ENCODE results near the gene CAPN10. TPM values are rescaled to one million over a fixed set of nuclear protein-coding genes. Genes with fewer than 3 reads are reported as not detected.
"Not testable (repeated sequence)": the region's sequence is repeated elsewhere in the genome, so short reads cannot be mapped to it uniquely, and the experiment has no call there.

Gene CAPN10
- total and polyA plus RNA-seq, 4 donors, result 12.6 to 66.9 (median 29.6) TPM

DNA sequence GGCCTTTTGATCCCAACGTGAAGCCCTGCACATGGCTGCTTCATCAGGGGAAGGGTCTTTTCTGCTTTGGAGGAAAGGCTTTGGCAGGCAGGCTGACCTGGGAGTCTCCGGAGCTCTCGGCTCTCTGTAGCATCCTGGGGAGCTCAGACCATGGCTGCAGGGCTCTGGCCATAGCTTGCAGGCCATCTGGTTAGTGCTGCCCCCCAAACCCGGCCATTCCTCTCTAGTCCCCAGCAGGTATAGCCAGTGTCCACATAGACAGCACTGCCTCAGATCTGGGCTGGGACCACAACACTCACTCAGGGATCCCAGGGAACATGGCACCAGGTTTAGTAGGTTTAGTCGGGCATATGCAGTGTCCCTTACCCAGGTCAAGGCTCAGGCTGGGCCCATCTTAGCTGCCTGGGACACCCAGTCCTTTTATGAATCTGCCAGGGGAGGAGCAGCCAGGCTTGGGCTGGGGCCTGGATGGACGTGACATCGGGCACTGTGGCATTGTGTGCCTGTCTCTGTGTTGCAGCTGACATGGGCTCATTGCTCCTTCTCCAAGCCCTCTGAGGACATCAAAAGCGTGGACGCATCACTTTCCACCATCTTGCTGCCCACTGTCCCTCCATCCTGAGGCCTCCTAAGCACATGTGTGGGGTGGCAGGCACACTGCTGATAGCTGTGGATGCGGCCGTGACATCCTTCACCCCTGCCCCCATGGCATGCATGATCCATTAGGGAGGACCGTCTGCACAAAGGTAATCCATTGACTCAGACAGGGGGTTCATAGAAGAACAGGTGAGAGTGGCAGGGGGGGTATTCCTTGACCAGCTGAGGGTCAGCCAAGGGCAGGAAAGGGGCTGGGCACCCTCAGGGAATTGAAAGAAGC is 19.6 kb downstream of the CAPN10 start:
- ATAC-seq (ENCODE audit: low FRiP score) (no peak), DNase-seq (peak; percentile 36 to 47)
- intact Hi-C loops (cut with DNase I), result no loop called here
- Histone ChIP-seq H3K4me3 (ENCODE audit: low read length in 2 of 2) (no peak overlapping the region), H3K36me3 (ENCODE audit: control insufficient read depth in 1 of 2, insufficient read depth in 2 of 2, low read length in 1 of 2) (no peaks in the 10 kb centered on the region), H3K4me1 (ENCODE audit: control insufficient read depth in 1 of 2, insufficient read depth in 2 of 2, low read length in 2 of 2) (no peaks in the 10 kb centered on the region), H3K9me3 (ENCODE audit: control insufficient read depth, low read length) (no peaks in the 10 kb centered on the region), H3K27ac (ENCODE audit: low read depth in 1 of 2, low read length in 2 of 2) (no peak overlapping the region), H3K27me3 (ENCODE audit: control insufficient read depth in 1 of 2, insufficient read depth in 2 of 2, low read length in 1 of 2) (no peaks in the 10 kb centered on the region)
- WGBS, 2 donors, result 80 to 86% methylated on average over 12 of the region's 12 CpGs

DNA sequence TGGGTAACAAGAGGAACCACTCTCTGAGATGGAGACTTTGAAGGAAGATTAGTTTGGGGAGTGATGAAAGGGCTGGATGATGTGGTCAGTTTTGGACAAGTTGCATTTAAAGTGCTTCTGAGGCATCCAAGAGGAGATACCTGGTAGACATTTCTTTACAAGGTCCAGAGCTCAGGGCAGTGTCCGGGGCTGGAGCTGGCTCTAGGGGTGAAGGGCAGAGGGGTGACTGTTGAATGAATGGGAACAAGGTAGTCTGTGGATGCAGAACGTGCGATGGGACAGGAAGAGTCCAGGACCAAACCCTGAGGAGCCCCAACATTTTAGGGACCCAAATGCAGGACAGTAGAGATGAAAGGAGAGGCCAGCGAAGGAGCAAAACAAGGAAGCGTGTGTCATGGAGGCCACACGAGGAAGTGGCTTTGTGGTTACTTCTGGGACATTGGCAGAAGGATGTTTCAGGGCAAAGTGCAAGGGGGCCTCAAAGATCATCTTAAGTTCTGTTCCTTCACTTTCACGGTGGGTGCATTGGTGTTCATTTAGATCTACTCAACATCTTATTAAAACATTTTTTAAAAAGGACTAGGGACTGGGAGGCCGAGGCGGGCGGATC is 25.2 kb downstream of the CAPN10 start:
- intact Hi-C loops (cut with DNase I), result no loop called here
- Histone ChIP-seq H3K4me3 (ENCODE audit: low read length in 2 of 2) (no peak overlapping the region), H3K4me1 (ENCODE audit: control insufficient read depth in 1 of 2, insufficient read depth in 2 of 2, low read length in 2 of 2) (no peaks in the 10 kb centered on the region), H3K9me3 (ENCODE audit: control insufficient read depth, low read length) (no peaks in the 10 kb centered on the region), H3K27me3 (ENCODE audit: control insufficient read depth in 1 of 2, insufficient read depth in 2 of 2, low read length in 1 of 2) (no peaks in the 10 kb centered on the region), H3K36me3 (ENCODE audit: control insufficient read depth in 1 of 2, insufficient read depth in 2 of 2, low read length in 1 of 2) (no peaks in the 10 kb centered on the region), H3K27ac (ENCODE audit: low read depth in 1 of 2, low read length in 2 of 2) (no peak overlapping the region)
- peak; percentile 27 to 50 for DNase-seq
- 94 to 99% methylated on average over 10 of the region's 10 CpGs for WGBS, 2 donors
- ATAC-seq (ENCODE audit: low FRiP score), result no peak

DNA sequence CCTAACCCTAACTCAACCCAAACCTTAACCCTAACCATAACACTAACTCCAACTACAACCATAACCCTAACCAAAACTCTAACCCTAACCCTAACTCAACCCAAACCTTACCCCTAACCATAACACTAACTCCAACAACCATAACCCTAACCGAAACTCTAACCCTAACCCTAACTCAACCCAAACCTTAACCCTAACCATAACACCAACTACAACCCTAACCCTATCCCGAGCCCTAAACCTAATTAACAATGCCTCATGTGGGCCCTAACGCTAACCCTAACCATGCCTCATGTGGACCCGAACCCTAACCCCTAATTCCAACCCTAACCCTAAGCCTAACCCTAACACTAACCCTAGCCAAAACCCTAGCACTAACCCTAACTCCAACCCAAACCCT is 27.2 kb downstream of the CAPN10 start:
- no peak overlapping the region for H3K27ac ChIP-seq (ENCODE audit: low read depth in 1 of 2, low read length in 2 of 2)
- no peak for ATAC-seq (ENCODE audit: low FRiP score)
- H3K27me3 ChIP-seq (ENCODE audit: control insufficient read depth in 1 of 2, insufficient read depth in 2 of 2, low read length in 1 of 2), result no peaks in the 10 kb centered on the region
- WGBS, 2 donors, result 97 to 98% methylated on average over 4 of the region's 4 CpGs
- H3K36me3 ChIP-seq (ENCODE audit: control insufficient read depth in 1 of 2, insufficient read depth in 2 of 2, low read length in 1 of 2), result no peaks in the 10 kb centered on the region
- DNase-seq, result no peak
- no peak overlapping the region for H3K4me3 ChIP-seq (ENCODE audit: low read length in 2 of 2)
- intact Hi-C loops (cut with DNase I), result no loop called here
- H3K4me1 ChIP-seq (ENCODE audit: control insufficient read depth in 1 of 2, insufficient read depth in 2 of 2, low read length in 2 of 2), result no peaks in the 10 kb centered on the region
- H3K9me3 ChIP-seq (ENCODE audit: control insufficient read depth, low read length), result no peaks in the 10 kb centered on the region

DNA sequence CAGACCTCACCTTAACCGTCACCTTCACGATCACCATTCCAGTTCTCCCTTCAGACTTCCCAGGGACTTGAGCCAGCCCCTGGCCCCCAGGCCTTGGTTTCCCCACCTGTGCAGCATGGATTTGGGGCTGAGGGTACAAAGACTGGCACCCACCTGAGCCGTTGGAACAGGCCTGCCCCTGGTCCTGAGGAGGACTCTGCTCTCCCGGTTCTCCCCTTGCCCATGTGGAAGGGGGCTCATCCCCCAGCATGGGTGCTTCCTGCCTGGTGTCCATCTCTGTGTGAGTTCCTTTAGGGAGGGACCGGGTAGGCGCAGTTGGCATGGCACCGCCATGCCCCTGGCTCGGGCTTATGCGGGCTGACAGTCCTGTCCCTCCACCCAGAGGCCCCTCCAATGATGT is 27.9 kb downstream of the CAPN10 start:
- H3K9me3 ChIP-seq (ENCODE audit: control insufficient read depth, low read length), result no peaks in the 10 kb centered on the region
- DNase-seq (peak; percentile 21 to 55), ATAC-seq (ENCODE audit: low FRiP score) (no peak)
- H3K36me3 ChIP-seq (ENCODE audit: control insufficient read depth in 1 of 2, insufficient read depth in 2 of 2, low read length in 1 of 2), result no peaks in the 10 kb centered on the region
- H3K4me3 ChIP-seq (ENCODE audit: low read length in 2 of 2), result no peak overlapping the region
- H3K4me1 ChIP-seq (ENCODE audit: control insufficient read depth in 1 of 2, insufficient read depth in 2 of 2, low read length in 2 of 2), result no peaks in the 10 kb centered on the region
- H3K27ac ChIP-seq (ENCODE audit: low read depth in 1 of 2, low read length in 2 of 2), result no peak overlapping the region
- intact Hi-C loops (cut with DNase I), result no loop called here
- 98 to 99% methylated on average over 9 of the region's 9 CpGs for WGBS, 2 donors
- no peaks in the 10 kb centered on the region for H3K27me3 ChIP-seq (ENCODE audit: control insufficient read depth in 1 of 2, insufficient read depth in 2 of 2, low read length in 1 of 2)

DNA sequence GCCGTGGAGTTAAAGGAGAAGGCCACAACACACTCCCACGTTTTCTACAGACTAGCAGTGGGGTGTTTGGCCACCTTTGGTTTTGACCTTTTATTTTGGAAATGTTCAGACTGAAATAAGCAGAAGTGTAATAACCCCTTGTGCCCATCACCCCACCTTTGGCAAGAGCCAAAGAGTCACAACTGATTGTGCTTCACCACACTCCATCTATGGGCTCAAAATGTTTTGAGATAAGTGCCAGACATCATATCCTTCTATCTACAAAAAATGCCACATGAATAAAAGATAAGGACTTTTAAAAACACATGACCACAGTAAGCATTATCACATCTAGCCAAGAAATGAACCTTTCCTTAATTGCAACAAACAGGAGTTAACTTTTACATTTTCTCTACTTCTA is 28.9 kb downstream of the CAPN10 start:
- ATAC-seq (ENCODE audit: low FRiP score), result no peak

DNA sequence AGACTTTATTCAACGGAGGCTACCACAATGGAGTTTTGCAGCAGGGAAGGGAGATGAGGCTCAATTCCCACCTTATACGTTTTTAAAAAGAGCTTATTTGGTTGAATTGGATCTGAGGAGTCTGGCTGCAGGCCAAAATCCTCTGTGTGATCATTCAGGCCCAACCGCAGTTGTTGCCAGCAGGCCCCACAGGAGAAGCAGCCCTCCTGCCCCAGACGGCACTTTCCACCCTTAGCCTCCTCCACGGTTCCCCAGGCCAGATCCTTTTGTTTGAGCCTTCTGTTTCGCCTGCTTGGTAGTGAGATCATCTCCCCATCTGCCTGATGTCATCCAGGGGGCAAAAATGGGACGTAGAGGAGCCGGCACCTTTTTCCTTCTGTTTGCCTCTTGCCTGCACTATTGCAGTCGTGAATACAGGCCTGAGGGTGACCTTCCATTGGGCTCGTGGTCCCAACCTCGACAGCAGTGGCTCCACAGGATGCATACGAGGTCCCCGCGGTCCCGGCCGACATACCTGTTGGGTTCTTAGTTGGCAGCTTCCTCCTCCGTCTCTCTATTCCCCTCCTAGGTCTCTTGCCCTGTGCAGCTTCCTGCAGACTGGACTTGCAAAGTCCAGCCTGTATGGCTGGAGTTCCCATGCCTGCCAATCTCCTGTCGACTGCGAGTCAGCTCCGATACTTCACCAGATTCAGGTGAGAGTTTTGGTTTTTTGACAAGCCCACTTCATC is 29.4 kb downstream of the CAPN10 start:
- H3K4me1 ChIP-seq (ENCODE audit: control insufficient read depth in 1 of 2, insufficient read depth in 2 of 2, low read length in 2 of 2), result no peaks in the 10 kb centered on the region
- ATAC-seq (ENCODE audit: low FRiP score) (no peak), DNase-seq (peak; percentile 35 to 63)
- no peak overlapping the region for H3K4me3 ChIP-seq (ENCODE audit: low read length in 2 of 2)
- H3K36me3 ChIP-seq (ENCODE audit: control insufficient read depth in 1 of 2, insufficient read depth in 2 of 2, low read length in 1 of 2), result no peaks in the 10 kb centered on the region
- intact Hi-C loops (cut with DNase I), result no loop called here
- H3K27ac ChIP-seq (ENCODE audit: low read depth in 1 of 2, low read length in 2 of 2), result no peak overlapping the region
- H3K9me3 ChIP-seq (ENCODE audit: control insufficient read depth, low read length), result no peaks in the 10 kb centered on the region
- 73 to 75% methylated on average over 19 to 20 of the region's 20 CpGs for WGBS, 2 donors
- no peaks in the 10 kb centered on the region for H3K27me3 ChIP-seq (ENCODE audit: control insufficient read depth in 1 of 2, insufficient read depth in 2 of 2, low read length in 1 of 2)

More for the DNA sequence above, 28.9 kb downstream of the CAPN10 start:
- Histone ChIP-seq H3K4me1 (ENCODE audit: control insufficient read depth in 1 of 2, insufficient read depth in 2 of 2, low read length in 2 of 2) (no peaks in the 10 kb centered on the region), H3K36me3 (ENCODE audit: control insufficient read depth in 1 of 2, insufficient read depth in 2 of 2, low read length in 1 of 2) (no peaks in the 10 kb centered on the region), H3K27me3 (ENCODE audit: control insufficient read depth in 1 of 2, insufficient read depth in 2 of 2, low read length in 1 of 2) (no peaks in the 10 kb centered on the region), H3K9me3 (ENCODE audit: control insufficient read depth, low read length) (no peaks in the 10 kb centered on the region), H3K4me3 (ENCODE audit: low read length in 2 of 2) (no peak overlapping the region), H3K27ac (ENCODE audit: low read depth in 1 of 2, low read length in 2 of 2) (no peak overlapping the region)
- 53 to 58% methylated on average over 2 of the region's 2 CpGs for WGBS, 2 donors
- intact Hi-C loops (cut with DNase I), result no loop called here
- DNase-seq, result no peak

DNA sequence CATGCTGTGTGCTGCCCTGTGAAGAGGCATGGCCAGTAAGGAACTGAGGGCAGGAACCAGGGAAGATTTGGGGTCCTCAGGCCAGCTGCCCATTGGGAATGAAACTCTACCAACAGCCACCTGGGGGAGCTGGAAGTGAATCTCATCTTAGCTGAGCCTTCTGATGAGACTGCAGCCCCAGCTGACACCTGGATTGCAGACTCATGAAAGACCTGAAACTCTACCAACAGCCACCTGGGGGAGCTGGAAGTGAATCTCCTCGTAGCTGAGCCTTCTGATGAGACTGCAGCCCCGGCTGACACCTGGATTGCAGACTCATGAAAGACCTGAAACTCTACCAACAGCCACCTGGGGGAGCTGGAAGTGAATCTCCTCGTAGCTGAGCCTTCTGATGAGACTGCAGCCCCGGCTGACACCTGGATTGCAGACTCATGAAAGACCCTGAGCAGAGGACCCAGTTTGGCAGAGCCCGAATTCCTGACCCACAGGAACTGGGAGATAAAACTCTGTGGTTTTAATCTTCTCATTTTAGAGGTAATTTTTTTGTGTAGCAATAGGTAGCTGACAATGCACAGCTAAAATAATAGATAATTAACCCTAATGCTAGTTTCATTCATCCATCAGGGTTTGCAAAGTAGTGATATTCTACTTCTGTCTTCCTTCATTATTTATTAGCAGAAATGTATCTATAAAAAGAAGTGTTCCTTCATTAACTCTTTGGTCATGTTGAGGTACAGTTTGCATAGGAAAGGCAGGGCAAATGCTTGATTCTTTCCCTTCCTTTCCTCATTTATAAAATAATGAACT is 30.5 kb downstream of the CAPN10 start:
- H3K27ac ChIP-seq (ENCODE audit: low read depth in 1 of 2, low read length in 2 of 2); H3K27me3 ChIP-seq (ENCODE audit: control insufficient read depth in 1 of 2, insufficient read depth in 2 of 2, low read length in 1 of 2); H3K4me1 ChIP-seq (ENCODE audit: control insufficient read depth in 1 of 2, insufficient read depth in 2 of 2, low read length in 2 of 2); ATAC-seq (ENCODE audit: low FRiP score); DNase-seq; intact Hi-C loops (cut with DNase I); H3K9me3 ChIP-seq (ENCODE audit: control insufficient read depth, low read length); H3K4me3 ChIP-seq (ENCODE audit: low read length in 2 of 2); H3K36me3 ChIP-seq (ENCODE audit: control insufficient read depth in 1 of 2, insufficient read depth in 2 of 2, low read length in 1 of 2): not testable (repeated sequence)
- 93% methylated on average over 4 to 5 of the region's 5 CpGs for WGBS, 2 donors

DNA sequence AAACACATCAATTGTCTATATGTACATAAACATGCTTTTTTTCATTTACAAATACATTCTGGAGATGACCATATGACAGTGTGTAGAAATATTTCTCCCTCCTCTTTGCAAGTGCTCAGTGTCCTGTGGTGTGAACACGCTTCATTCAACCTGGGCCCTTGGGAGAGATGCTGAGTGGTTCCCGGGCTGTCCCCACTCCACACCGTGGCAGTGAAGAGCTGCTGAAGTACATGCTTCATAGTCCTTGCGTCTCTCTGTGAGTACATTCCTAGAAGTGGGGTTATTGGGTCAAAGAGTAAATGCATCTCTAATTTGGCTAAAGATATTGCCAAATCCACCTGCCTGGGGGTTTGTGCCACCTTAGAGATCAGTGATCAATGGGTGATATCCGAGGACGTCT is 32.2 kb downstream of the CAPN10 start:
- DNase-seq, result no peak
- H3K27ac ChIP-seq (ENCODE audit: low read depth in 1 of 2, low read length in 2 of 2), result no peak overlapping the region
- no peaks in the 10 kb centered on the region for H3K27me3 ChIP-seq (ENCODE audit: control insufficient read depth in 1 of 2, insufficient read depth in 2 of 2, low read length in 1 of 2)
- ATAC-seq (ENCODE audit: low FRiP score), result no peak
- H3K36me3 ChIP-seq (ENCODE audit: control insufficient read depth in 1 of 2, insufficient read depth in 2 of 2, low read length in 1 of 2), result no peaks in the 10 kb centered on the region
- WGBS, 2 donors, result 80 to 81% methylated on average over 6 of the region's 6 CpGs
- H3K4me3 ChIP-seq (ENCODE audit: low read length in 2 of 2), result no peak overlapping the region
- no peaks in the 10 kb centered on the region for H3K4me1 ChIP-seq (ENCODE audit: control insufficient read depth in 1 of 2, insufficient read depth in 2 of 2, low read length in 2 of 2)
- intact Hi-C loops (cut with DNase I), result no loop called here
- no peaks in the 10 kb centered on the region for H3K9me3 ChIP-seq (ENCODE audit: control insufficient read depth, low read length)
